K562 (cell line): ENCODE results near the gene MAP3K2. TPM values are rescaled to one million over a fixed set of nuclear protein-coding genes. Genes with fewer than 3 reads are reported as not detected.

ENCODE experiments used
- CBFA2T2 ChIP-seq: fragments of 450-650 bp; conservative IDR thresholded peaks from 2 replicates; pipeline ENCODE4 v1.6.1; 2017; ENCODE audit warnings: mild to moderate bottlenecking
- CXXC5 ChIP-seq: fragments of 250-450 bp; sonication (Bioruptor Pico); IDR thresholded peaks from 2 replicates; pipeline ENCODE4 v1.8.0; 2022; ENCODE audit warnings: inconsistent platforms, mild to moderate bottlenecking, moderate library complexity
- EGR1 ChIP-seq: fragments of 450-650 bp; conservative IDR thresholded peaks from 2 replicates; pipeline ENCODE4 v1.6.1; 2017; ENCODE audit warnings: mild to moderate bottlenecking
- GABPA ChIP-seq: fragments of 200-800 bp; sonication (Bioruptor generic); conservative IDR thresholded peaks from 2 replicates; pipeline ENCODE4 v1.6.1; 2016; ENCODE audit warnings: low read depth, missing genetic modification characterization, missing compliant biosample characterization
- GATAD2A ChIP-seq: fragments of 450-650 bp; IDR thresholded peaks from 2 replicates; pipeline ENCODE4 v1.6.1; 2017
- GMEB1 ChIP-seq: fragments of 250-450 bp; sonication (Bioruptor Pico); IDR thresholded peaks from 2 replicates; pipeline ENCODE4 v1.4.0; 2020; ENCODE audit warnings: mild to moderate bottlenecking
- KDM1A ChIP-seq, 2 experiments: fragments of 450-650 bp; IDR thresholded peaks; 2 replicates each; pipeline ENCODE4 v1.6.1; 2016; ENCODE audit warnings: mild to moderate bottlenecking in 2 of 2
- KLF10 ChIP-seq: fragments of 250-450 bp; sonication (Bioruptor Pico); IDR thresholded peaks from 2 replicates; pipeline ENCODE4 v1.6.1; 2021; ENCODE audit warnings: matching md5 sums
- NFXL1 ChIP-seq: fragments of 450-650 bp; formaldehyde crosslinking; IDR thresholded peaks from 2 replicates; pipeline ENCODE4 v1.4.0; 2021; ENCODE audit warnings: mild to moderate bottlenecking
- SIN3B ChIP-seq: fragments of 450-650 bp; IDR thresholded peaks from 2 replicates; pipeline ENCODE4 v1.6.1; 2017; ENCODE audit warnings: low read depth, mild to moderate bottlenecking, moderate library complexity
- ZBTB1 ChIP-seq: sonication (generic); formaldehyde crosslinking; IDR thresholded peaks from 2 replicates; pipeline ENCODE4 v1.8.1; 2023; ENCODE audit warnings: missing genetic modification reagents, low read depth, mild to moderate bottlenecking, borderline replicate concordance
- polyA plus RNA-seq, 8 experiments: library from polyadenylated mRNA; depleted of rRNA in 4 of 8; stranded (reverse) in 5 of 8; unstranded in 3 of 8; fragments of >200 nt; fragmentation: Nextera tagmentation in 2 of 8; fragmentation: Illumina TruSeq in 1 of 8; extraction: Ambion mirVana in 2 of 8; extraction: Trizol in 1 of 8; gene quantifications; 2 replicates each; pipeline versions ENCODE4 v1.2.1 to v1.2.3, GENCODE V29; 2011 to 2014; ENCODE audit warnings: inconsistent platforms in 1 of 8, missing spikeins in 1 of 8
- total RNA-seq, 7 experiments: library from RNA; depleted of rRNA in 6 of 7; stranded (reverse); fragments of >200 nt in 6 of 7; fragmentation: Illumina TruSeq in 2 of 7; extraction: Trizol in 2 of 7; gene quantifications; 2 replicates each; pipeline versions ENCODE4 v1.2.1 to v1.2.3, GENCODE V29; 2011 to 2021; ENCODE audit warnings: low replicate concordance in 1 of 7
- TF ChIP-seq, protein P1 (sequence below), 2 experiments: fragments of 450-650 bp in 1 of 2; sonication (generic) in 1 of 2; formaldehyde crosslinking in 1 of 2; IDR thresholded peaks; 2 replicates each; pipeline versions ENCODE4 v1.7.1 to v1.9.0; 2016 to 2022; ENCODE audit warnings: inconsistent platforms in 1 of 2, mild to moderate bottlenecking in 1 of 2, missing genetic modification reagents in 1 of 2
- TF ChIP-seq, protein P2 (sequence below), 2 experiments: IDR thresholded peaks; 2 replicates each; pipeline ENCODE4 v1.6.1; 2012; ENCODE audit warnings: improper control_type of control experiment in 2 of 2, low read depth in 2 of 2, low read length in 2 of 2, borderline replicate concordance in 1 of 2

MAP3K2 gene
- total and polyA plus RNA-seq, 9 of the 15 experiments (the other 6 are each of a cell fraction or from before 2014, with no cell fraction given): 1.2 to 14.2 (median 5.7) TPM

- TF ChIP-seq, protein P1, sequence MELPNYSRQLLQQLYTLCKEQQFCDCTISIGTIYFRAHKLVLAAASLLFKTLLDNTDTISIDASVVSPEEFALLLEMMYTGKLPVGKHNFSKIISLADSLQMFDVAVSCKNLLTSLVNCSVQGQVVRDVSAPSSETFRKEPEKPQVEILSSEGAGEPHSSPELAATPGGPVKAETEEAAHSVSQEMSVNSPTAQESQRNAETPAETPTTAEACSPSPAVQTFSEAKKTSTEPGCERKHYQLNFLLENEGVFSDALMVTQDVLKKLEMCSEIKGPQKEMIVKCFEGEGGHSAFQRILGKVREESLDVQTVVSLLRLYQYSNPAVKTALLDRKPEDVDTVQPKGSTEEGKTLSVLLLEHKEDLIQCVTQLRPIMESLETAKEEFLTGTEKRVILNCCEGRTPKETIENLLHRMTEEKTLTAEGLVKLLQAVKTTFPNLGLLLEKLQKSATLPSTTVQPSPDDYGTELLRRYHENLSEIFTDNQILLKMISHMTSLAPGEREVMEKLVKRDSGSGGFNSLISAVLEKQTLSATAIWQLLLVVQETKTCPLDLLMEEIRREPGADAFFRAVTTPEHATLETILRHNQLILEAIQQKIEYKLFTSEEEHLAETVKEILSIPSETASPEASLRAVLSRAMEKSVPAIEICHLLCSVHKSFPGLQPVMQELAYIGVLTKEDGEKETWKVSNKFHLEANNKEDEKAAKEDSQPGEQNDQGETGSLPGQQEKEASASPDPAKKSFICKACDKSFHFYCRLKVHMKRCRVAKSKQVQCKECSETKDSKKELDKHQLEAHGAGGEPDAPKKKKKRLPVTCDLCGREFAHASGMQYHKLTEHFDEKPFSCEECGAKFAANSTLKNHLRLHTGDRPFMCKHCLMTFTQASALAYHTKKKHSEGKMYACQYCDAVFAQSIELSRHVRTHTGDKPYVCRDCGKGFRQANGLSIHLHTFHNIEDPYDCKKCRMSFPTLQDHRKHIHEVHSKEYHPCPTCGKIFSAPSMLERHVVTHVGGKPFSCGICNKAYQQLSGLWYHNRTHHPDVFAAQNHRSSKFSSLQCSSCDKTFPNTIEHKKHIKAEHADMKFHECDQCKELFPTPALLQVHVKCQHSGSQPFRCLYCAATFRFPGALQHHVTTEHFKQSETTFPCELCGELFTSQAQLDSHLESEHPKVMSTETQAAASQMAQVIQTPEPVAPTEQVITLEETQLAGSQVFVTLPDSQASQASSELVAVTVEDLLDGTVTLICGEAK (IDR thresholded peaks at IDR 0.05): peak; percentile 41; the same call in 1 of the 2 replicates
- TF ChIP-seq, protein P1 (CRISPR knock-in tag; IDR thresholded peaks at IDR 0.05): no peak
- TF ChIP-seq GATAD2A: no peak
- peak; percentile 54; the same call in 1 of the 2 replicates for TF ChIP-seq SIN3B
- TF ChIP-seq GMEB1: peak; percentile 93
- TF ChIP-seq CBFA2T2: no peak
- TF ChIP-seq KLF10 (CRISPR knock-in tag): no peak
- TF ChIP-seq, protein P2, sequence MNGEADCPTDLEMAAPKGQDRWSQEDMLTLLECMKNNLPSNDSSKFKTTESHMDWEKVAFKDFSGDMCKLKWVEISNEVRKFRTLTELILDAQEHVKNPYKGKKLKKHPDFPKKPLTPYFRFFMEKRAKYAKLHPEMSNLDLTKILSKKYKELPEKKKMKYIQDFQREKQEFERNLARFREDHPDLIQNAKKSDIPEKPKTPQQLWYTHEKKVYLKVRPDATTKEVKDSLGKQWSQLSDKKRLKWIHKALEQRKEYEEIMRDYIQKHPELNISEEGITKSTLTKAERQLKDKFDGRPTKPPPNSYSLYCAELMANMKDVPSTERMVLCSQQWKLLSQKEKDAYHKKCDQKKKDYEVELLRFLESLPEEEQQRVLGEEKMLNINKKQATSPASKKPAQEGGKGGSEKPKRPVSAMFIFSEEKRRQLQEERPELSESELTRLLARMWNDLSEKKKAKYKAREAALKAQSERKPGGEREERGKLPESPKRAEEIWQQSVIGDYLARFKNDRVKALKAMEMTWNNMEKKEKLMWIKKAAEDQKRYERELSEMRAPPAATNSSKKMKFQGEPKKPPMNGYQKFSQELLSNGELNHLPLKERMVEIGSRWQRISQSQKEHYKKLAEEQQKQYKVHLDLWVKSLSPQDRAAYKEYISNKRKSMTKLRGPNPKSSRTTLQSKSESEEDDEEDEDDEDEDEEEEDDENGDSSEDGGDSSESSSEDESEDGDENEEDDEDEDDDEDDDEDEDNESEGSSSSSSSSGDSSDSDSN (IDR thresholded peaks at IDR 0.05; ENCODE audit: borderline replicate concordance in 1 of 2, low read depth in 2 of 2, low read length in 2 of 2): 0 out of 4 replicates have a peak, but pooled peaks of 1 of the 2 experiments have one; percentile 57
- TF ChIP-seq KDM1A (IDR thresholded peaks at IDR 0.05): peak; percentile 10 to 64; a peak in 2 of 4 replicates
- no peak for TF ChIP-seq NFXL1 (CRISPR knock-in tag)
- peak; percentile 37; the same call in 1 of the 2 replicates for TF ChIP-seq EGR1
- TF ChIP-seq GABPA: no peak; the same call in 1 of the 2 replicates
- TF ChIP-seq ZBTB1: peak; percentile 25; the same call in 1 of the 2 replicates
- peak; percentile 78; the same call in 1 of the 2 replicates for TF ChIP-seq CXXC5 (CRISPR knock-in tag)
Observed at GRCh38 chr2:127386764-127387654, 766 bp downstream of the MAP3K2 start (continued).
